Measurements from ENCODE around the gene PER1. TPM values are rescaled to one million over a fixed set of nuclear protein-coding genes. Genes with fewer than 3 reads are reported as not detected.
A peak's percentile ranks its signal among the peaks of the same experiment; 100 is the strongest.

Gene PER1
- total and polyA plus RNA-seq, 2 of the 13 experiments (the other 11 are each of a cell fraction or from before 2014, with no cell fraction given): 2.6 to 3.6 TPM

DNA sequence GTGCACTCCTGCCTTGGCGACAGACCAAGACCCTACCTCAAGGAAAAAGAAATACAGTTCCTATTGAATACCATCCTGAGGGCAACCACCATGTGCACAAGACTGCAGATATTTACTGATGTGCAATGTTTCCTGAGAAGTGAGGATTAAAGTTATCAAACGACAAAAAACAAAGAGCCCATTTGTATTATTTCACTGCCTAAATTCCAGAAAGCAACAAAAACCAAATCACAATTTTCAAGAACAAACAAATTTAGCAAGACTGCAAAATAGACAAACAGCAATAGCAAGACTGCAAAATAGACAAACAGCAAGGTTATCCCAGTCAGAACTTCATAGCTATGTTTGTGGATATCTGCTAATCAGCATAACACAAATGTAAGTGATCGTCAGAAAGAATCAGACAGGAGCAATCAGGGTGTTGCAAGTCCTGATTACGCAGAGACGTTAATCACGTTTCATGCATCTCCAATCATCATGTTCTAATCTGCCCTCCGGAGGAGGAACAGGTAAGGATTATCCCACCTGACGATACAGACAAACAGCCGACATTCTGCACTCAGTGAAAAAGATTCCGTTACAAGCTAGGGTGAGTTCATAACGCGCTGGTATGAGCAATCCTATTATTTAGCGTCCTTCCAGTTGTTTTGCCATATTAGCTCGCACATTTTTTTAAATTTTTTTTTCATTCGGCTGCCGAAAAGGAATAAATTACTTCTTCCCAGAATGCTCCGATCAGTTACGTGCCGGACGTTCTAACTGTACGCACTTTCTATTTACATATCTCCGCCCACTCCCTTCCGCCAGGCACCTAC lies 21.1 kb upstream of the PER1 start (continued):
- TF ChIP-seq NBN (conservative IDR thresholded peaks at IDR 0.05): no peak
- TF ChIP-seq ZNF709 (CRISPR knock-in tag; IDR thresholded peaks at IDR 0.05): peak; percentile 82; the same call in 1 of the 2 replicates
- TF ChIP-seq, protein P1, sequence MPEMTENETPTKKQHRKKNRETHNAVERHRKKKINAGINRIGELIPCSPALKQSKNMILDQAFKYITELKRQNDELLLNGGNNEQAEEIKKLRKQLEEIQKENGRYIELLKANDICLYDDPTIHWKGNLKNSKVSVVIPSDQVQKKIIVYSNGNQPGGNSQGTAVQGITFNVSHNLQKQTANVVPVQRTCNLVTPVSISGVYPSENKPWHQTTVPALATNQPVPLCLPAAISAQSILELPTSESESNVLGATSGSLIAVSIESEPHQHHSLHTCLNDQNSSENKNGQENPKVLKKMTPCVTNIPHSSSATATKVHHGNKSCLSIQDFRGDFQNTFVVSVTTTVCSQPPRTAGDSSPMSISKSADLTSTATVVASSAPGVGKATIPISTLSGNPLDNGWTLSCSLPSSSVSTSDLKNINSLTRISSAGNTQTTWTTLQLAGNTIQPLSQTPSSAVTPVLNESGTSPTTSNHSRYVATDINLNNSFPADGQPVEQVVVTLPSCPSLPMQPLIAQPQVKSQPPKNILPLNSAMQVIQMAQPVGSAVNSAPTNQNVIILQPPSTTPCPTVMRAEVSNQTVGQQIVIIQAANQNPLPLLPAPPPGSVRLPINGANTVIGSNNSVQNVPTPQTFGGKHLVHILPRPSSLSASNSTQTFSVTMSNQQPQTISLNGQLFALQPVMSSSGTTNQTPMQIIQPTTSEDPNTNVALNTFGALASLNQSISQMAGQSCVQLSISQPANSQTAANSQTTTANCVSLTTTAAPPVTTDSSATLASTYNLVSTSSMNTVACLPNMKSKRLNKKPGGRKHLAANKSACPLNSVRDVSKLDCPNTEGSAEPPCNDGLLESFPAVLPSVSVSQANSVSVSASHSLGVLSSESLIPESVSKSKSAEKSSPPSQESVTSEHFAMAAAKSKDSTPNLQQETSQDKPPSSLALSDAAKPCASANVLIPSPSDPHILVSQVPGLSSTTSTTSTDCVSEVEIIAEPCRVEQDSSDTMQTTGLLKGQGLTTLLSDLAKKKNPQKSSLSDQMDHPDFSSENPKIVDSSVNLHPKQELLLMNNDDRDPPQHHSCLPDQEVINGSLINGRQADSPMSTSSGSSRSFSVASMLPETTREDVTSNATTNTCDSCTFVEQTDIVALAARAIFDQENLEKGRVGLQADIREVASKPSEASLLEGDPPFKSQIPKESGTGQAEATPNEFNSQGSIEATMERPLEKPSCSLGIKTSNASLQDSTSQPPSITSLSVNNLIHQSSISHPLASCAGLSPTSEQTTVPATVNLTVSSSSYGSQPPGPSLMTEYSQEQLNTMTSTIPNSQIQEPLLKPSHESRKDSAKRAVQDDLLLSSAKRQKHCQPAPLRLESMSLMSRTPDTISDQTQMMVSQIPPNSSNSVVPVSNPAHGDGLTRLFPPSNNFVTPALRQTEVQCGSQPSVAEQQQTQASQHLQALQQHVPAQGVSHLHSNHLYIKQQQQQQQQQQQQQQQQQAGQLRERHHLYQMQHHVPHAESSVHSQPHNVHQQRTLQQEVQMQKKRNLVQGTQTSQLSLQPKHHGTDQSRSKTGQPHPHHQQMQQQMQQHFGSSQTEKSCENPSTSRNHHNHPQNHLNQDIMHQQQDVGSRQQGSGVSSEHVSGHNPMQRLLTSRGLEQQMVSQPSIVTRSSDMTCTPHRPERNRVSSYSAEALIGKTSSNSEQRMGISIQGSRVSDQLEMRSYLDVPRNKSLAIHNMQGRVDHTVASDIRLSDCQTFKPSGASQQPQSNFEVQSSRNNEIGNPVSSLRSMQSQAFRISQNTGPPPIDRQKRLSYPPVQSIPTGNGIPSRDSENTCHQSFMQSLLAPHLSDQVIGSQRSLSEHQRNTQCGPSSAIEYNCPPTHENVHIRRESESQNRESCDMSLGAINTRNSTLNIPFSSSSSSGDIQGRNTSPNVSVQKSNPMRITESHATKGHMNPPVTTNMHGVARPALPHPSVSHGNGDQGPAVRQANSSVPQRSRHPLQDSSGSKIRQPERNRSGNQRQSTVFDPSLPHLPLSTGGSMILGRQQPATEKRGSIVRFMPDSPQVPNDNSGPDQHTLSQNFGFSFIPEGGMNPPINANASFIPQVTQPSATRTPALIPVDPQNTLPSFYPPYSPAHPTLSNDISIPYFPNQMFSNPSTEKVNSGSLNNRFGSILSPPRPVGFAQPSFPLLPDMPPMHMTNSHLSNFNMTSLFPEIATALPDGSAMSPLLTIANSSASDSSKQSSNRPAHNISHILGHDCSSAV (CRISPR knock-in tag; IDR thresholded peaks at IDR 0.05; ENCODE audit: borderline replicate concordance): no peak
- TF ChIP-seq ZNF12 (CRISPR knock-in tag; IDR thresholded peaks at IDR 0.05): peak; percentile 80; the same call in 1 of the 2 replicates
- TF ChIP-seq MAFG (CRISPR knock-in tag; IDR thresholded peaks at IDR 0.05): peak; percentile 57; the same call in 1 of the 2 replicates
- TF ChIP-seq, protein P2, sequence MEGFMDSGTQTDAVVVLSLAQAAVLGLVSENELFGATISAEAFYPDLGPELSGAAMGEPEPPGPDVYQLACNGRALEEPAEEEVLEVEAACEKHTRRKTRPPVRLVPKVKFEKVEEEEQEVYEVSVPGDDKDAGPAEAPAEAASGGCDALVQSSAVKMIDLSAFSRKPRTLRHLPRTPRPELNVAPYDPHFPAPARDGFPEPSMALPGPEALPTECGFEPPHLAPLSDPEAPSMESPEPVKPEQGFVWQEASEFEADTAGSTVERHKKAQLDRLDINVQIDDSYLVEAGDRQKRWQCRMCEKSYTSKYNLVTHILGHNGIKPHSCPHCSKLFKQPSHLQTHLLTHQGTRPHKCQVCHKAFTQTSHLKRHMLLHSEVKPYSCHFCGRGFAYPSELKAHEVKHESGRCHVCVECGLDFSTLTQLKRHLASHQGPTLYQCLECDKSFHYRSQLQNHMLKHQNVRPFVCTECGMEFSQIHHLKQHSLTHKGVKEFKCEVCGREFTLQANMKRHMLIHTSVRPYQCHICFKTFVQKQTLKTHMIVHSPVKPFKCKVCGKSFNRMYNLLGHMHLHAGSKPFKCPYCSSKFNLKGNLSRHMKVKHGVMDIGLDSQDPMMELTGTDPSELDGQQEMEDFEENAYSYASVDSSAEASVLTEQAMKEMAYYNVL (CRISPR knock-in tag; IDR thresholded peaks at IDR 0.05; ENCODE audit: borderline replicate concordance): peak; percentile 87; the same call in 1 of the 2 replicates
- TF ChIP-seq CBX1 (IDR thresholded peaks at IDR 0.05; ENCODE audit: low read depth): peak; percentile 100
- peak; percentile 94 for TF ChIP-seq ISX (CRISPR knock-in tag; conservative IDR thresholded peaks at IDR 0.05)
- peak; percentile 98; the same call in 1 of the 2 replicates for TF ChIP-seq FUBP1 (CRISPR knock-in tag; IDR thresholded peaks at IDR 0.05; ENCODE audit: borderline replicate concordance)
- peak; percentile 93 for TF ChIP-seq NCOA2 (CRISPR knock-in tag; IDR thresholded peaks at IDR 0.05)
- TF ChIP-seq ZNF841 (CRISPR knock-in tag; IDR thresholded peaks at IDR 0.05; ENCODE audit: borderline replicate concordance): peak; percentile 91
- TF ChIP-seq NCOR1 (IDR thresholded peaks at IDR 0.05; ENCODE audit: borderline replicate concordance, low read length): peak; percentile 67; the same call in 1 of the 2 replicates
- peak; percentile 100 for TF ChIP-seq POLR2AphosphoS5 (IDR thresholded peaks at IDR 0.05; ENCODE audit: low read depth, low read length)
- TF ChIP-seq GLI4 (CRISPR knock-in tag; IDR thresholded peaks at IDR 0.05; ENCODE audit: borderline replicate concordance): no peak
- TF ChIP-seq, protein P3, sequence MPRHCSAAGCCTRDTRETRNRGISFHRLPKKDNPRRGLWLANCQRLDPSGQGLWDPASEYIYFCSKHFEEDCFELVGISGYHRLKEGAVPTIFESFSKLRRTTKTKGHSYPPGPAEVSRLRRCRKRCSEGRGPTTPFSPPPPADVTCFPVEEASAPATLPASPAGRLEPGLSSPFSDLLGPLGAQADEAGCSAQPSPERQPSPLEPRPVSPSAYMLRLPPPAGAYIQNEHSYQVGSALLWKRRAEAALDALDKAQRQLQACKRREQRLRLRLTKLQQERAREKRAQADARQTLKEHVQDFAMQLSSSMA (CRISPR knock-in tag; IDR thresholded peaks at IDR 0.05): peak; percentile 78; the same call in 1 of the 2 replicates
- TF ChIP-seq SP1 (IDR thresholded peaks at IDR 0.05): no peak
- TF ChIP-seq SP1 (CRISPR knock-in tag; IDR thresholded peaks at IDR 0.05): peak; percentile 87

Measured in HepG2 (cell line).